Raji (cell line): ENCODE results near the gene NR2C2AP.

ENCODE experiments used
- POLR2A ChIP-seq: IDR thresholded peaks from 2 replicates; pipeline ENCODE4 v1.6.1; 2011; ENCODE audit warnings: low read depth, low read length, control low read depth; ENCODE audit not compliant: insufficient read depth

Gene NR2C2AP

GRCh38 chr19:19224150-19224851 lies 21.1 kb upstream of the NR2C2AP start:
- no peak for TF ChIP-seq POLR2A

GRCh38 chr19:19223636-19224035 lies 20.4 kb upstream of the NR2C2AP start:
- TF ChIP-seq POLR2A, result no peak

GRCh38 chr19:19223060-19223459 lies 19.8 kb upstream of the NR2C2AP start:
- TF ChIP-seq POLR2A, result no peak

GRCh38 chr19:19218911-19219310 lies 15.7 kb upstream of the NR2C2AP start:
- TF ChIP-seq POLR2A, result no peak

- TF ChIP-seq POLR2A, result no peak
Measured at GRCh38 chr19:19217099-19217498, 13.9 kb upstream of the NR2C2AP start.

- TF ChIP-seq POLR2A, result no peak
Measured at GRCh38 chr19:19215792-19216191, 12.6 kb upstream of the NR2C2AP start.

GRCh38 chr19:19214892-19215291 lies 11.7 kb upstream of the NR2C2AP start:
- no peak for TF ChIP-seq POLR2A

- TF ChIP-seq POLR2A, result no peak
Measured at GRCh38 chr19:19214159-19214490, 10.9 kb upstream of the NR2C2AP start.

- no peak for TF ChIP-seq POLR2A
Measured at GRCh38 chr19:19213426-19214158, 10.4 kb upstream of the NR2C2AP start.

GRCh38 chr19:19212916-19213315 lies 9.7 kb upstream of the NR2C2AP start:
- no peak for TF ChIP-seq POLR2A

GRCh38 chr19:19211499-19212420 lies 8.5 kb upstream of the NR2C2AP start, which contains the start of gene NCAN:
Gene NCAN, plus strand, starts transcription at chr19:19211958. Its CDS starts 4,996 bp downstream, at chr19:19216954.
- TF ChIP-seq POLR2A, result no peak

- no peak for TF ChIP-seq POLR2A
Measured at GRCh38 chr19:19209372-19209771, 6.2 kb upstream of the NR2C2AP start.

GRCh38 chr19:19207637-19208572 lies 4.7 kb upstream of the NR2C2AP start:
- no peak for TF ChIP-seq POLR2A

GRCh38 chr19:19206938-19207337 lies 3.7 kb upstream of the NR2C2AP start:
- no peak for TF ChIP-seq POLR2A
